Measurements from ENCODE around the gene DRAM2.

The DRAM2 gene

DNA sequence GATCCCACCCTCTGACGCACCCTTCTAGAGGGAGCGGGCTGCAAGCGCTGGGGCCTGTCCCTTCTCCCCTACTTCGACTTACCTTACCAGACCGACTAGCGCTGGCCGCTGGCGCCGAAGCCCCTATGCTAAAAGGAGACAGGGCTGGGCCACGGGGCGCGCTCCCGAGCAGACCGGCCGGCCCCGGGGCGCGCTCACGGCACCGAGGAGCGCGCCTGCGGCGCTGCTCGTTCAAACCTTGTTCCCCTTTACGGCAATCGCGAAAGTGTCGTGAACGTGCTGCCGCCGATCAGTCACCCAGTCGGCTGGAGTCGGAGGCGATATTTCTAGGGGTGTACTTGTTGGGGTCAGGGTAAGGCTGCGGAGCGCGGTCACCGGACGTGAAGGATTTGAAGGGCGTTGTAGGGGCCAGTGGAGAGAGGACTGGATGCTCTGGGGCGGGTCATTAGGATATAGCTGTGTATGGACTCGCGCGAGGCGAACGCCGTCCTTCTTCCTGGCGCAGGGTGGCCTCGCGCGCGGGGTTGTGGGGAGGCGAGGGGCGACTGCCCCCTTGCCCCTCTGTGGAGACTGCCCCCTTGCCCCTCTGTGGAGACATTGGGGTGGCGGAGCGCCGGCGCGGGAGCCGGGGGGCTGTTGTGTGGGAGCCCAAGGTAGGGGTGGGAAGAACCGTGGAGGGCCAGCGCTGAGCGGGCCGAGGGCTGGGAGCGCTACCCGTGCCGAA is at the start of gene DRAM2, which contains the start of gene CEPT1:
Gene DRAM2 (minus strand): TSS at position 138 of the 724 bp plus-strand sequence. CDS start 8,539 bp downstream, outside the sequence.
Gene CEPT1 (plus strand): TSS at position 268 of the 724 bp plus-strand sequence. CDS start 7,492 bp downstream, outside the sequence.
- peak; percentile 97 for DNase-seq

DNA sequence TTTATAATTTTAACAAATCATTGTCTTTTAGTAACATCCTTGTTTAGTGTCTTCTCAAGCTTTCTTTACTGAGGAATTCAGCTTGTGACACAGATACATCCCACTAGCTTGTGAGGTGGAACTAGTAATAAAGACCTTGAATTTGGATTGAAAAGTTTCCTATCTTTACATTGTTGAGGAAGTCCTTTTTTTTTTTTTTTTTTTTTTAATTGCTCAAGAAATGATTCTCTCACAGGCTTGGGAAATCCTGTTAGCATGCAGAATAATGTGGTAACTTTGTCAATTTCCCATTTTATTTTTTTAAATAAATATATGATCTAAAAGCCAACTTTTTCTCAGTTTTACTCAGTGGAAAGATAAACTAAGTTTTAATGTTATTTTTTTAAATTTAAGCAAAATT is 44.8 kb upstream of the DRAM2 start:
- DNase-seq = no peak

DNA sequence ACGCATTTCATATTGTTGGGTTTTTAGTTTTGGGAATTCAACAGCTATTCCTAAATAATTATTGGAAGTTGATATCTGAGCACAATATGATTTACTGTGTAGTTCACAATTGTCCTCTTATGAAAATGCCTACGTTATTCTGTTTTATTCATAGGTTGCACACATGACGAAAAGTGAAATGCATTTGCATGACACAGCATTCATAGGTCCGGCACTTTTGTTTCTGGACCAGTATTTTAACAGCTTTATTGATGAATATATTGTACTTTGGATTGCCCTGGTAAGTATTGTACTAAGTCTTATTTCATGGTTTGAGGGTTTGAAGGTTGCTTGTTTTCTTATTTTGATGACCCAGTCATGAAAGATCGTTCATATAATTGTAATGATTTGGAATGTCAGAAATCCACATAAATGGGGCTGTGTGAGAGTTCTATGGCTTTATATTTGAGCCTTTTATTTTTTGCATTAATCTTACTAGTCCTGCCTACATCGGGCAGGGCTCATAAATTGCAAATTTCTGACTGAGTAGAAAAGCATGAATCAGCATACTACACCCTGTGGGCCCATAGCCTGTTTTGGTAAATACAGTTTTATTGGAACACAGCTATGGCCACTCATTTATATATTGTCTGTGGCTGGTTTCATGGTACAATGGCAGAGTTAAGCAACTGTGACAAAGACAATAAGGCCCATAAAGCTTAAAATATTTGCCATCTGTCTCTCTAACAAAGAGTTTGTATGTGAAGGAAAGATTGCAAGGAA is 43.6 kb upstream of the DRAM2 start:
- no peak for DNase-seq

DNA sequence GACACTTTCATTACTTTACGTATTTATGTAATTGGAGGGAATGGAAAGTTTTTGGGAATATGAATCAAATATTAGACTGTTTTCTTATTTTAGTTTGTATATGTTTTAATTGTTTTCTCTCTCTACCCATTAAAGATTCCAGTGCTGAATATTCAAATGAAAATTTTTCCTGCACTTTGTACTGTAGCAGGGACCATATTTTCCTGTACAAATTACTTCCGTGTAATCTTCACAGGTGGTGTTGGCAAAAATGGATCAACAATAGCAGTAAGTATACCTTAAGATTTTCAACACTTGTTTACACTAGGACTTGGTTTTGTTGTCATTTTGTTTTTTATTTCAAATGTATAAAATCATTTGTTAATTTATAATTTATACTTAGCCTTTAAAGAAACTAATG is 42.2 kb upstream of the DRAM2 start:
- no peak for DNase-seq

DNA sequence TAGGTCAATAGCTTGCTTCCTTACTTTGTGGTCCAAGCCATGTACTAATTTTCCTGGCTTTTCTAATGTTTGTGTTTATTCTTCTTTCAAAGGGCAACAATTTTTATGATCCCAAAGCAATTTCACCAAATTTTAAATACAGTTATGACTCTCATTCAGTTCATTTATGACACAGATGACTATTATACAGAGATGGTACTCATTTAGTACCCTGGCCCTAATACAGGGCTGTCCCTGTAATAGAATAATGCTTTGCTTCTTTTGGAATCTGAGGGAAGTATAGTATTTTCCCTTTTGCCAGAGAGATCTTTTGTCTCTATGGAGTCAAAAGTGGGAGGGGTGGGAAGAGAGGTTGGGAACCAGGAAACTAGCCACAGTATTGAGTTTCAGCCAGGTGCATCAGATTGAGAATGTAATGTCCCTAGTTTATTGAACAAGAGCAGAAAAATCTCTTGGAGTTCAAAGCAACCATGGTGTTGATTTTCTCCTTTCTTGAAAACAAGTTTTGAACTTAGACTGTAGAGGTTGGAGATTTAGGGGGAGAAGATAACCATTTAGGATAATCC is 40.2 kb upstream of the DRAM2 start:
- no peak for DNase-seq

DNA sequence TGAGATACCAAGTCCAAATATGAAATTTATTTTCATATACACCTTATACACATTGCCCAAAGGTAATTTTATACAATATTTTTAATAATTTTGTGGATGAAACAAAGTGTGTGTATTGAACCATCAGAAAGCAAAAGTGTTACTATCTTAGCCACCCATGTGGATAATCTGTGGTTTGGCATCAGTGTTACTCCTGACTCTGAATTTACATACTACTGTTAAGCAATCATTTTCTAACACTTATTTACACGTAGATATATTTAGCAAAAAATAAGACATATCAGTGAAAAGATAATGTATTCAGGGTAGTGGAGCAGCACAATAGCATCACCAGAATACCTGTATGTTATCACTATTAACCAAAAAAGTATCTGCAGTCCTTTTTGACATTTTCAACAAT is 36.8 kb upstream of the DRAM2 start:
- no peak for DNase-seq

DNA sequence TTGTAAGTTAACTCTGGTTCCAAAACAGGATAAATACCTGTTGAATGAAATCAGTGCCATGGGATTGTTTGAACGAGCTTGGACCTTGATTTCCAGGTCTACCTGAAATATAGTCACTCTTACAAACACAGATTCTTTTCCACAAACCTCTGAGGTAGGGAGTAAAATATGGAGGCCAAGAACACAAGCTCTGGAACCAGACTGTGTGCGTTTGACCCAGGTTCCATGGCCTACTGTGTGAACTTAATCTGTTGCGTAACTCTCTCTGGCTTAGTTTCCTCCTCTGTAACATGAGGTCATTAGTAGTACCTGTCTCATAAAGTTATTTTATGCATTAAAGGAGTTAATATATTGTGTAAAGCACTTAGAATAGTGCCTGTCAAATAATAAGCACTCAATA is 35.5 kb upstream of the DRAM2 start:
- no peak for DNase-seq

DNA sequence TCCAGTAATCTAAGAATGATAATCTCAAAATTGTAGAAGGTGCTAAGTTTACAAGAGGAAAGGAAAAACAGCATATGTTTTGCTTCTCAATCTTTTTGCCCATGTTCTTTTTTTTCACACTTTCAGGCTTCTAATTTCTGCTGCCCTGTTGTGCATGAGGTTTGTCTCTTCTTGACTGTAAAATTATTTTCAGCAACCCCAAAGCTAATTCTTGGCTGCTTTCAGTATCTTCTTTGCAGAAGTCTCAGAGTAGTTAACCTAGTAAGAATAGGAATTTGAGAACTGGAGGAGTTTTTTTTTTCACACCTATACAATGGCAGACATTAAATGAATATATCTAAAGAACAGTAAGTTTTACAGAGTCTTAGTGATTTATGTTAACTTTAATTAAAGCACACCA is 34.2 kb upstream of the DRAM2 start:
- no peak for DNase-seq

DNA sequence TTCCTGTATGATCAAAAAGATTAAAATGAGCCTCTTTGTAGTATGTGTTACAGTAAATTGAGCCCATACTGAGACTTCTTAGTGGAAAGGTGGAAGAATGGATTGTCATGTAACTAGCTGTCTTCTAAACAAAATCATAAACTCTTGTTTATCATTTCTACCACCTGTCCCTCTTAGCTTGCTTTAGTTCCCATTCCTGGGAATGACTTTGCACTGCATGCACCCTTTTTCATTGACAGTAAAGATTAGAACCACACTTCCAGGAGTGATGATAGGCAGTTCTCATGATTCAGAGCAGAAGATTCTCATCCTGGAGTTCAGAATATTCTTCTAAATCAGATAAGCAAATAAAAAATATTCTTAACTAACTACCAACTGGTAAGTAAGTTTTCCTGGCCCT is 32.6 kb upstream of the DRAM2 start:
- DNase-seq = no peak

DNA sequence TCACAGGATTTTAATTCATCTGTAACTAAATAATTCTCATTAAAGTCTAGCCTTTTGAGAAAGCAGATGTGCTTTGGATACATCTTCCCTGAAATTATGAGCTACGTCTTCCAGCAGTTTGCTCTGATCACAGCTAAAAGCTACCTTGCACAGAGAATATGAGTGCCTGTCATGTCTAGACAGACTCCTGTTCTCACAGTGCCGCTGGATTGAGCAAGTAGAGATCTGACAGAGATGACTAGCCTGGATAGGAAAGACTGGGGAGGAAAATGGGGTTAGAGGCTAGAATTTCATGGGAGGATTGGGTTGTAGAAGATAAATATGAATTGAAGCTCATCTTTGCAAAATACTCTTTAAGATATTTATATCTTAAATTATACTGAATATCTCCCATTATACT is 24.3 kb upstream of the DRAM2 start:
- no peak for DNase-seq

DNA sequence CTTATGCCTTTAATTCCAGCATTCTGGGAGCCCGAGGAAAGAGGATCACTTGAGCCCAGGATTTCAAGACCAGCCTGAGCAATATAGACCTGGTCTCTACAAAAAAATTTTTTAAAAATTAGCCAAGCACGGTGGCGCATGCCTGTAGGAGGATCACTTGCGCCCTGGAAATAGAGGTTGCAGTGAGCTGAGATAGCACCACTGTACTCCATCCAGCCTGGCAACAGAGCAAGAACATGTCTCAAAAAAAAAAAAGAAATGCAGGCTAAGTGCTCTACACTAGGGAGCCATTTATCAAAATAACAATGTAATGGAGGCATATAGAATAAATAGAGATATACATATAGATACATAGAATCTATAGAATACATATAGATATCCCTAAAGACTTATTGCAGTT is 23.5 kb upstream of the DRAM2 start:
- DNase-seq = no peak

DNA sequence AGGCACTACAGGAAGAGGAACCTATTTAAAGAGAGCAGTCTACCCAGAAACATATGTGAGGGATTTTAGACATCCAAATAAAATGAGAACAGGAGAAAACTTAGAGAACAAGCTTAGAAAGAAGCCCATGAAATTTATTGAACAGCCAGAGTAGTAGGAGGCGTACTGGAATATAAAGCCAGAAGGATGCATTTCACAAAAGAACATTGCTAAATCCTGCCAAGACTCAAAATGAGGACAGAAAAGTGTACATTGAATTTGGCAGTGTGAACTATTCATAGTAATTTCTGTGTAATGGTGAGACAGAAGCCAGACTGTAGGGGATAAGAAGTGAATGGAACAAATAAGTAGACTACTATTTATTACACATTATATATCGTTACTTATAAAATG is 22.6 kb upstream of the DRAM2 start:
- DNase-seq = no peak

DNA sequence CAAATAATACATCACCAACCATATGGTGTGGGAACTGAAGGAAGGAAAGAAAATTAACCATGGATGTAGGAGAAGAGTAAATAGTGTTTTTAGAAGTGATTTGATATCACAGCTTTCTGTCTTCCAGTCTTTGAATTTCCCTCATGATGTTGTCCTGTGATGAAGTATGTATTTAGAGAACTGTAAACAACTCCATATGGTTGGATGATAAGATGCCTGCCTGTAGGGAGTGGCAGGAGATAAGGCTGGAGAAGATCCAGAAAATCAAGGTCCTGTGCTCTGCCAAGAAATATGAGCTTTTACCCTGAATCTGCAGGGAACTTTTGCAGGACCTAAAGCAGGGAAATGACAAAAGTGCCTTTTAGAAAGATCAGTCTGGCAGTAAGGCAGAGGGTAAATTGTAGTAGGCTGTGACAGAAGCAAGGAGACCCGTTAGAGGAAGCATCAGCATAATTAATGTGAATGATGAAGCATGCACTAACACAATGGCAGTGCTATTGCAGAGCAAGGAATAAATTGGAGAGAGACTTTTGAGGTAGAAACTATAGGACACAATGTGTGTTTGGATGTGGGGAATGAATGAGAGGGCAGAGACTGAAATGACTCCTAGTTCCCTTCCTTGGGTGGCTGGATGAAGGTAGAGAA is 22.1 kb upstream of the DRAM2 start:
- no peak for DNase-seq

DNA sequence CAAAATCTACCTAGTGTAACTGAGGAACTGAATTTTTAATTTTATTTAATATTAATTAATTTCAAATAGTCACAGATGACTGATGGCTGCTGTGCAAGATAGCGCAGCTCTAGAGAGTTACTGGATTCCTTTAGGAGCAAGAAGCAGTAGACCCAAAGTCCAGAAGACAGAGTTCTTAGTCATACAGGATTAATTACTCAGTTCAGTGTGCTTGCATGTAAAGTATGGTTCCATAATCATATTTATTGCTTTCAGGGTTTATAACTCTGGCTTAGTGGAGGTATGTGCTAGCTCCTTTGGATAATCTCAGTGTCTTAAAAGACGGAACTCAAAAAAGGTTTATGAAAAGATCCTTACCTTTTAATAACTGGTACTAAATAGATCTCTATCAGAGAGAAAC is 17.5 kb upstream of the DRAM2 start:
- no peak for DNase-seq

DNA sequence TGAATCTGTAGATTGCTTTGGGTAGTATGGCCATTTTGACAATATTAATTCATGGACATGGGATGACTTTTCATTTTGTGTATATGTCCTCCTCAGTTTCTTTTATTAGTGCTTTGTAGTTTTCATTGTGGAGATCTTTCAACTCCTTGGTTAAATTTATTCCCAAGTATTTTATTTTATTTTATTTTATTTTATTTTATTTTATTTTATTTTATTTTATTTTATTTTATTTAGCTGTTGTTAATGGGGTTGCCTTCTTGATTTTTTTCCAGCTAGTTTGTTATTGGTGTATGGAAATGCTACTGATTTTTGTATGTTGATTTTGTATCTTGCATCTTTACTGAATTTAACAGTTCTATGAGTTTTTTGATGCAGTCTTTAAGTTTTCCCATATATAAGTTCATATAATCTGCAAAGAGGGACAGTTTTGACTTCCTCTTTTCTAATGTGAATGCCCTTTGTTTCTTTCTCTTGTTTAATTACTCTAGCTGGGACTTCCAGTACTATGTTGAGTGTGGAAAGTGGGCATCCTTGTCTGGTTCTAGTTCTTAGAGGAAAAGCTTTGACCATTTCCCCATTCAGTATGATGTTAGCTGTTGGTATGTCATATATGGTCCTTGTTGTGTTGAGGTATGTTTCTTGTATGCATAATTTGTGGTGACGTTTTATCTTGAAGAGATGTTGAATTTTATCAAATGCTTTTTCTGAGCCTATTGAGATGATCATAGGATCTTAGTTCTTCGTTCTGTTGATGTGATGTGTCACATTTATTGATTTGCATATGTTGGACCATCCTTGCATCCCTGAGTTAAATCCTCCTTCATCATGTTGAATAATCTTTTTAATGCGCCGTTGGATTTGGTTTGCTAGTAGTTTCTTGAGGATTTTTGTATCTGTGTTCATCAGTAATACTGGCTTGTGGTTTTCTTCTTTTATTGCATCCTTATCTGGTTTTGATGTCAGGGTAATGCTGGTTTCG is 14.4 kb upstream of the DRAM2 start:
- no peak for DNase-seq

DNA sequence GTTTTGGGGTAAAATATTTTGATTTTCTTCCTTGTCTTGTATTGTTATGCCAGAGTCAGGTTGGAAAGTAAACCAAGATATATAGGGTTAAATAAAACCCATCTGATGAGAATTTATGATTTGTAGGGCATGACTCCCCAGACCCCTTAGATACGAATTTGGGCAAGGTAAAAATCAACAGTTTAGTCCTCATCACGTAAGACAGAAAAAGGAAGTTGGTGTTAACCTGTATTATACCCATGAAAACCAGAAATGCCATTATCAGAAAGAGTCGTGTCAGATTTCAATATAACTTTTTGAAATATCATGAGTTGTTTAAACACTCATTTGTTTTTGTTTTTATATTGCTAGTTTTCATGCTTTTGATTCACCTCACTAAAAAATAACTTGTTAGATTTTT is 11.9 kb upstream of the DRAM2 start:
- no peak for DNase-seq

DNA sequence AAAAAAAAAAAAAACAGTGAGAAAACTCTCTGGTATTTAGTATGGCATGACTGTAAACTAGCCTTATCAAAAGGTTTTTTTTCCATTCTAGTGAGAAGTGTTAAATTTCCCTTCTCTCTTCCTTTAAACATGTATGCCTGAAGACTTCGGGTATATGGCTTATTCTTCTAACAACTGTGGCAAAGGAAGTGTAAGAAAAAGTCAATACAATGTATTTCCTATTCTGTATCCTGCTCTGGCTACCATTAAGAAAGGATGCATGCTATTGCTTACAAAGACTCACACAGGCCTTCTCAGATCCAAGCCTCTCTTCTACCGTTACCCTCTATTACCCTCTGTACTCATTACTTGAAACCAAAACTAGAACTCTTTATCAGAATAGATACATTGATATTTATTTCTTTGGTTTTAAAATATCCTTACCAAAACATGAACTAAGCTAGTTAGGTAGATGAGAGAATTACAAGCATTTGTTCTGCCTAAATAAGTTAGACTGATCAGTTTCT is 8.5 kb upstream of the DRAM2 start:
- no peak for DNase-seq

DNA sequence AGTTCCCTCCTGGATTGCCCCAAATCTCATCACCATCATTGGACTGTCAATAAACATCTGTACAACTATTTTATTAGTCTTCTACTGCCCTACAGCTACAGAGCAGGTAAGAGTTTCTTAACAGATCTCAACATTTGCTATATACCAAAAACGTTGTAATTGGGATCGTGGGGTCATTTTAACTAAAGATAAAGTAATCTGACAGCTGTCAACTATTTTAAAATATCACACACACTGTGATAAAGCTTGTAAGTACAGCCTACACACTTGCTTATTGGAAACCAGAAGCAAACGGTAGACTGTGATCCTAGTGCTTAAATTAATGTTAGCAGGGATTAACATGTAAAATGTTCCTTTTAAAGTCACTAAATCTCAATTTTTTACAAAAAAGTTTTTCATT is 8.1 kb upstream of the DRAM2 start:
- no peak for DNase-seq

DNA sequence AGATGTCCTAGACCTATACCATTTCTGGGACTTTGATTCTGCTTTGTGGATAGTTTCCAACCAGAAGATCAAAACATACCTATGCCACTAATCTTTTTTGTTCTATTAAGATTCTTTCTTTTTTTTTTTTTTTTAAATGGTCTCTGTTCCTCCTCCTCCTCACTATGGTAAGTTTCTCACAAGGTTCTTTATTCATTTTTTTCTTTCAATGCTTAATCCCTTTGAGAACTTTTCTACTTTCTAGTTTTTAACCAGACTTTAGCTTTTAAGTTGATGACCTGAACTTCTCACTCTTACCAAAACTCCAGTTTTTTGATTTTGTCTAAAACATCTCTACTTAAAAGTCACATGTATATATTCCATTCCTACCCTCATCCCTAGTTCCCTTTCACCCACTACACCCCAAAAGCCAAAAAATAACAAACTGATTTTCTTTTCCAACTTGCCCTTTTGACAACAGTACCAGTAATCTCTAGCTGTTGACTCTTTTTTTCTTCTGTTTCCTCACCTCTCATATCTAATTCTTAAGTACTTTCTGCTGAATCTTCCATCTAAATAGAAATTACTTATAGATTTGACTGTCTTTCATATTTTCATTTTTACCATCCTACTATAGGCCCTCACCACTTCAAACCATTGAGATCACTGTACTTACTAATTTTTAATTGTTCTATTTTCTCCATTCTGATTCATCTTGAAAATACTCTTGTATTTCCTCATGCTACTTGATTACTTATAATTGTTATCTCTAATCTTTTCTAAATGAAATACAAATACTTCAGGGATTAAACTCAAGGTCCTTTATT is 6.3 kb upstream of the DRAM2 start:
- DNase-seq = no peak

DNA sequence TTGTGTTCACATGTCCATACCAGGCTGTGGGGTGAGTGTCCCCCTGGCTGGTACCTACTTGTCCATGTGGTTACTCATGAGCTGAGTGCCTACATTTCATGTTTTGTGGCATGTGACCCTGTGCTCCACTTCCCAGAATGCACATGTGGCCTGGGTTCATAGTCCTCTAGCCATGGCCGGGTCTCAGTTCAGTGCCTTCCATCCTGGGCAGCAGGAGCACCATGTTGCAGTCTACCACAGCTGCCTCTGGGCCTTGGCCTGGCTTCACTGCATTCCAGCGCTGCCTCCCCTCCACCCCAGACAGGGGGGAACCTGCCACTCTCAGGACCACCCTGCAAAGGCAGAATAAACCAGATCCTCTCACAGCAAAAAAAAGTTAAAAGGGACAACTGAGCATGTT is 5.6 kb upstream of the DRAM2 start:
- DNase-seq = no peak

DNA sequence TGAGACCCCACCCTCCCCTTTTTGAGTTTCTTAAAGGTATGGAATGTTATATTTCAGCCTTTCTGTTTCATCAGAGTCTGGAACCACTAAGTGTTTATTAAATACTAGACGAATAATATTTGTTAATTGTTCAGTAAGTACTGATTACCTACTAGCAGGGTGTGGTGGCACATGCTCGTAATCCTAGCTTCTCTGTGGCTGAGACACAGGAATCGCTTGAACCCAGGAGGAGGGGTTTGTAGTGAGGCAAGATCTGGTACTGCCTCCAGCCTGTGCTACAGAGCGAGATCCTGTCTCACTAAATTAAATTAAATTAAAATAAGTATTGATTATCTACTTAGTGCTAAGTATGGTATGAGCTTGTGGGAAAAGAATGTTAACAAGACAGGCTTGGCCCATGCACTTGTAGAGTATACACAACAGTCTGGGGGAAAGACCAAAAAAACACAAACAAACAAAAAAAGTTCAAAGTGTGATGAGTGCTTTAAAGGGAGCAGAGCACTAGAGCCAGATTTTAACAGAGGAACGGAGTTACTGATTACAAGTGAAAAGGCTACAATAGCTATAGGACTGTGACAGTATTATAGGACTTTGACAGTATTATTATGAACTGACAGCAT is 2.6 kb upstream of the DRAM2 start:
- no peak for DNase-seq
